Spleen (tissue), 11 donors: Measurements from ENCODE around the gene ZNF532. TPM values are rescaled to one million over a fixed set of nuclear protein-coding genes. Genes with fewer than 3 reads are reported as not detected.

Source experiments
- DNase-seq: peaks from one replicate; pipeline ENCODE4 v3.0.0-alpha.2; 2020
- H3K27ac ChIP-seq, 8 donors: fragments of 200-600 bp; sonication (generic) in 7 of 8; 1 replicate in 4 of 8; 2 replicates in 4 of 8; pipeline versions ENCODE4 v1.5.0 to v1.8.0; 2016 to 2021; ENCODE audit warnings: inconsistent platforms in 4 of 8, mild to moderate bottlenecking in 4 of 8, moderate library complexity in 1 of 8
- H3K27me3 ChIP-seq, 7 donors: fragments of 200-600 bp; sonication (generic) in 6 of 7; replicated peaks in 1 of 7; 1 replicate in 4 of 7; 2 replicates in 3 of 7; pipeline versions ENCODE4 v1.5.0 to v1.8.0; 2016 to 2021; ENCODE audit warnings: inconsistent platforms in 3 of 7, mild to moderate bottlenecking in 1 of 7
- H3K36me3 ChIP-seq, 6 donors: fragments of 200-600 bp; sonication (generic) in 5 of 6; 1 replicate in 4 of 6; 2 replicates in 2 of 6; pipeline versions ENCODE4 v1.5.0 to v1.8.0; 2016 to 2021; ENCODE audit warnings: inconsistent platforms in 2 of 6
- H3K4me1 ChIP-seq, 6 donors: fragments of 200-600 bp; sonication (generic) in 5 of 6; 1 replicate in 3 of 6; 2 replicates in 3 of 6; pipeline versions ENCODE4 v1.5.0 to v1.8.0; 2016 to 2021; ENCODE audit warnings: inconsistent platforms in 3 of 6
- H3K4me3 ChIP-seq, 8 donors: fragments of 200-600 bp; sonication (generic) in 7 of 8; 1 replicate in 4 of 8; 2 replicates in 4 of 8; pipeline versions ENCODE4 v1.5.0 to v1.8.0; 2016 to 2021; ENCODE audit warnings: inconsistent platforms in 4 of 8, mild to moderate bottlenecking in 4 of 8, moderate library complexity in 2 of 8
- H3K9me3 ChIP-seq, 8 donors: fragments of 200-600 bp; sonication (generic) in 7 of 8; 1 replicate in 4 of 8; 2 replicates in 4 of 8; pipeline versions ENCODE4 v1.5.0 to v1.8.0; 2016 to 2021; ENCODE audit warnings: inconsistent platforms in 4 of 8
- POLR2A ChIP-seq, 3 donors: fragments of 450-650 bp; IDR thresholded peaks; one replicate each; pipeline ENCODE4 v1.5.1; 2017; ENCODE audit warnings: antibody characterized with exemption in 3 of 3, mild to moderate bottlenecking in 1 of 3
- POLR2AphosphoS5 ChIP-seq, 3 donors: sonication (generic); formaldehyde crosslinking; IDR thresholded peaks; one replicate each; pipeline ENCODE4 v1.5.1; 2017; ENCODE audit warnings: antibody characterized with exemption in 3 of 3
- WGBS, 5 donors: extraction: QIAGEN DNeasy Blood & Tissue Kit in 3 of 5; methylation state at CpG; one replicate each; pipeline versions ENCODE4 v1.1.5 to v1.1.7; 2013 to 2018; 5-methylcytosine and 5-hydroxymethylcytosine counted together
- intact Hi-C: fragments of 100-400 bp; cut with DNase I; formaldehyde crosslinking; loops from one replicate; pipeline ENCODE4 v1.15.0; 2023; ENCODE audit warnings: low total_unique reads
- polyA plus RNA-seq, 3 donors: library from polyadenylated mRNA; stranded (reverse); fragments of 200-250 nt; gene quantifications; one replicate each; pipeline ENCODE4 v1.2.1, GENCODE V29; 2013
- total RNA-seq, 7 donors: library from RNA; depleted of rRNA in 3 of 7; stranded (reverse); fragments of >200 nt in 3 of 7; fragmentation: NEBNext Ultra II Directional in 4 of 7; extraction: Animal tissue kit (Norgen Biotek cat#: 25700) in 4 of 7; gene quantifications; one replicate each; pipeline versions ENCODE4 v1.1.0 to v1.2.1, GENCODE V29; 2016 to 2021
- TF ChIP-seq, protein P1 (sequence below), 11 experiments: fragments of 200-600 bp in 7 of 11; fragments of 450-650 bp in 4 of 11; sonication (generic) in 4 of 11; IDR thresholded peaks in 8 of 11; conservative IDR thresholded peaks in 3 of 11; 1 replicate in 7 of 11; 2 replicates in 4 of 11; pipeline versions ENCODE4 v1.4.0 to v1.8.0; 2016 to 2021; ENCODE audit warnings: antibody characterized with exemption in 11 of 11, inconsistent platforms in 4 of 11, mild to moderate bottlenecking in 1 of 11
- donor health status: healthy with polysubstance abuse.
- donor health status: DM: no; HTN: no; CAD: no; lungs with moderate emphysema.
- donor health status: DM: no; HTN: no; CAD: no.
- donor health status: Bipolar disorder and iron deficiency.
- donor health status: healthy.
- donor health status: DM: no; HTN: no; CAD: no.
- donor health status: DM: yes; HTN: yes; CAD: no.

Gene ZNF532
- total and polyA plus RNA-seq, 10 donors: 5.2 to 64.8 (median 42.4) TPM

DNA sequence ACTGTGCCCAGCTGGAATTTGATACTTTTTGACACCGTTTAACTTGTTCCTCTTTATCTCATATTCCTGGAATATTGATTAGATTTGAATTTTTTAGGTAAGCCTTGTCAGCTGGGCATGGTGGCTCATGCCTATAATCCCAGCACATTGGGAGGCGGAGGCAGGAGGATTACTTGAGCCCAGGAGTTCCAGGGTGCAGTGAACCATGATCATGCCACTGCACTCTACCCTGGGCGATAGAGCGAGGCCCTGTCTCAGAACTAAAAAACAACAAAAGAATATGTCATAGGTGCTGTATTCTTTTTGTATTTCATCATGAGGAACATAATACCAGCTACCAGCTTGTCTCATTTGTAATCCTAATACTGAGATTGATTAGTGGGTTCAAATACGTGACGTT, 90.3 kb downstream of the ZNF532 start:
- intact Hi-C loops: no loop called here
- TF ChIP-seq POLR2A (IDR thresholded peaks at IDR 0.05) (no peak), POLR2AphosphoS5 (IDR thresholded peaks at IDR 0.05) (no peak)
- TF ChIP-seq, protein P1, sequence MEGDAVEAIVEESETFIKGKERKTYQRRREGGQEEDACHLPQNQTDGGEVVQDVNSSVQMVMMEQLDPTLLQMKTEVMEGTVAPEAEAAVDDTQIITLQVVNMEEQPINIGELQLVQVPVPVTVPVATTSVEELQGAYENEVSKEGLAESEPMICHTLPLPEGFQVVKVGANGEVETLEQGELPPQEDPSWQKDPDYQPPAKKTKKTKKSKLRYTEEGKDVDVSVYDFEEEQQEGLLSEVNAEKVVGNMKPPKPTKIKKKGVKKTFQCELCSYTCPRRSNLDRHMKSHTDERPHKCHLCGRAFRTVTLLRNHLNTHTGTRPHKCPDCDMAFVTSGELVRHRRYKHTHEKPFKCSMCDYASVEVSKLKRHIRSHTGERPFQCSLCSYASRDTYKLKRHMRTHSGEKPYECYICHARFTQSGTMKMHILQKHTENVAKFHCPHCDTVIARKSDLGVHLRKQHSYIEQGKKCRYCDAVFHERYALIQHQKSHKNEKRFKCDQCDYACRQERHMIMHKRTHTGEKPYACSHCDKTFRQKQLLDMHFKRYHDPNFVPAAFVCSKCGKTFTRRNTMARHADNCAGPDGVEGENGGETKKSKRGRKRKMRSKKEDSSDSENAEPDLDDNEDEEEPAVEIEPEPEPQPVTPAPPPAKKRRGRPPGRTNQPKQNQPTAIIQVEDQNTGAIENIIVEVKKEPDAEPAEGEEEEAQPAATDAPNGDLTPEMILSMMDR (IDR thresholded peaks at IDR 0.05 in 8 of 11, conservative IDR thresholded peaks at IDR 0.05 in 3 of 11): no peak
- Histone ChIP-seq H3K9me3 (no peaks in the 10 kb centered on the region), H3K27me3 (no peaks in the 10 kb centered on the region), H3K36me3 (peaks cover 0 to 35% (median 2%) of the 10 kb centered on the region in 6 donors), H3K27ac (no peak overlapping the region), H3K4me3 (no peak overlapping the region), H3K4me1 (peaks cover 0 to 8% (median 3%) of the 10 kb centered on the region in 6 donors)
- DNase-seq: no peak
- WGBS, 5 donors: 94 to 98% (median 95%) methylated on average over 6 of the region's 6 CpGs

DNA sequence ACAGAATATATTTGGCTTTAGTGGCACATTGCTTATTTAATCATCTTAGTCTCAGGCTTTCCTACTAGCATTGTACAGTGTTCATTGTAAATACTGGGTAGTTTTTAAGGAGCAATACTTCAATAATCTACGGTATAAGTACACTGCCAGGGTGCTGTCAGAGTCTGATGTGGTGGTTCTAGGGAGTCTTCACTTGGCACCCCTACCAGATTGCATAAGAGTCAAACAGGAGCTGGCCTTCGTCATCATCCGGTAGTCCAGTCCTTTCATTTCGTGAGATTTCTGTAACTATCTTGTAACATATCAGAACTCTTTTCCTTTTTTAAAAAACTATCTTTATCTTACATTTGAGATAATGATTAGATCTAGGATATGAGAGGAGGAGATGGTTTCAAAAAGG, 91.1 kb downstream of the ZNF532 start:
- H3K27ac ChIP-seq: peak overlapping the region in 2 of 8 donors; percentile 8 to 15
- peaks cover 0 to 40% (median 2%) of the 10 kb centered on the region in 6 donors for H3K36me3 ChIP-seq
- DNase-seq: no peak
- no peak overlapping the region for H3K4me3 ChIP-seq
- no peaks in the 10 kb centered on the region for H3K9me3 ChIP-seq
- intact Hi-C loops: no loop called here
- no peaks in the 10 kb centered on the region for H3K27me3 ChIP-seq
- 80 to 94% (median 87%) methylated on average over 4 of the region's 4 CpGs for WGBS, 5 donors
- H3K4me1 ChIP-seq: peaks cover 0 to 8% (median 2%) of the 10 kb centered on the region in 6 donors
- TF ChIP-seq POLR2AphosphoS5 (IDR thresholded peaks at IDR 0.05): no peak
- TF ChIP-seq, protein P1 (IDR thresholded peaks at IDR 0.05 in 8 of 11, conservative IDR thresholded peaks at IDR 0.05 in 3 of 11): no peak

DNA sequence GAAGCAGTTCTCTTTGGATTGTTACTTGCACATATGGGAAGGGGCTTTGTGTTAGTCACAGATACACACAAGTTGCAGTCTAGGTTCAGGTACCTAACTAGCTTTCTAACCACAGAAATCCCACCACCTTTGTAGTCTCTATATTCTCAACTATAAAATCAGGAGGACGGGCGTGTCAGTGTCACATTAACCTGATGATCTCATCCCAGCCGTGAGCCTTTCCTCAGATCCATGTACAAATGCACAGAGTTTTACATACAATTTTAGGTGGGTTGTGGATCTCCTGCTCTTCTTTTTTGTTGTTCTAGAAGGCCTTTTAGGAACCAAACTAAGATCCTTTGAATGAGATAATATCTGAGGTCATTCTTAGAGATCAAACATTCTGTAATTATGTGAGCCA, 94.0 kb downstream of the ZNF532 start:
- H3K27ac ChIP-seq: no peak overlapping the region
- 74 to 92% (median 86%) methylated on average over 3 of the region's 3 CpGs for WGBS, 5 donors
- intact Hi-C loops: no loop called here
- DNase-seq: no peak
- peaks cover 0 to 16% (median 4%) of the 10 kb centered on the region in 6 donors for H3K4me1 ChIP-seq
- H3K36me3 ChIP-seq: peaks cover 0 to 45% (median 2%) of the 10 kb centered on the region in 6 donors
- no peak for TF ChIP-seq POLR2A (IDR thresholded peaks at IDR 0.05)
- TF ChIP-seq POLR2AphosphoS5 (IDR thresholded peaks at IDR 0.05): no peak
- TF ChIP-seq, protein P1 (IDR thresholded peaks at IDR 0.05 in 8 of 11, conservative IDR thresholded peaks at IDR 0.05 in 3 of 11): no peak
- no peaks in the 10 kb centered on the region for H3K9me3 ChIP-seq
- H3K27me3 ChIP-seq: no peaks in the 10 kb centered on the region
- H3K4me3 ChIP-seq: no peak overlapping the region

DNA sequence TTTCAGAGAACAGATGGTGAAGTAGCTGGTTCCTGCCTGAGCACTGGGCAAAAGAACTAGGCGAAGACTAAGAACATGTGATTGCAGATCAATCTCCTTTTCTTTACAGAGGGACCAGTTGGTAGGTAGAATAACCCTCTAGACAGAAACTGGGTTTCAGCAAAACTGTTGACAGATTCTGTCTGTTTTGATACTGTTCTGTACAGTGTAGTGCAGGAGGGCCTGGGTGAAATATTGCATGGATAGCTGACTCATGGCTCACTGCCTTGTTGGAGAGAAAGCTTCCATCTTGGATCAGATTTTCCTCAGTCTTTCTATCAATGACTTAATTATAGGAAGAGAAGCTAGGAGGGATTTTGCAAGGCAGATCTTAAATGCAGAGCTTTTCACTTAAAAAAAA, 95.8 kb downstream of the ZNF532 start:
- TF ChIP-seq POLR2A (IDR thresholded peaks at IDR 0.05) (no peak), POLR2AphosphoS5 (IDR thresholded peaks at IDR 0.05) (no peak)
- TF ChIP-seq, protein P1 (IDR thresholded peaks at IDR 0.05 in 8 of 11, conservative IDR thresholded peaks at IDR 0.05 in 3 of 11): no peak
- Histone ChIP-seq H3K4me3 (no peak overlapping the region), H3K27me3 (no peaks in the 10 kb centered on the region), H3K9me3 (no peaks in the 10 kb centered on the region), H3K27ac (no peak overlapping the region), H3K36me3 (peaks cover 0 to 29% (median 0%) of the 10 kb centered on the region in 6 donors), H3K4me1 (peaks cover 6 to 27% (median 11%) of the 10 kb centered on the region in 6 donors)
- 38 to 97% (median 93%) methylated on average over 1 of the region's 1 CpG for WGBS, 5 donors
- intact Hi-C loops: no loop called here
- no peak for DNase-seq
